K562 (cell line): ENCODE measurements around the gene EPHB1. TPM values are rescaled to one million over a fixed set of nuclear protein-coding genes. Genes with fewer than 3 reads are reported as not detected.

ENCODE experiments used
- ATAC-seq: fragments of 200-7000 bp; cut with Tn5 transposase; 3 replicates; pipeline ENCODE4 v1.9.1; 2020; ENCODE audit warnings: moderate library complexity
- BruUV-seq: library from RNA; stranded (reverse); fragments of 400-500 nt; replicated peaks from 2 replicates; lab custom pipeline; 2021; lab: Mats Ljungman, UMichigan
- CTCF ChIA-PET: fragments of 300-600 bp; formaldehyde crosslinking; extraction: SDS; loops from one replicate; lab custom pipeline; 2021; ENCODE audit warnings: low intra/inter-chr PET ratio; lab: Yijun Ruan, JAX
- POLR2A ChIA-PET: fragments of 300-600, 350-650 bp; sonication (Branson Sonifier 250); formaldehyde crosslinking; extraction: SDS; loops from one replicate; lab custom pipeline; 2021; ENCODE audit warnings: antibody characterized with exemption, inconsistent platforms; lab: Yijun Ruan, JAX
- DNase-seq, 4 experiments: peaks; one replicate each; pipeline versions ENCODE4 v3.0.0 to v3.0.0-alpha.2; 2011 to 2018; ENCODE audit warnings: low spot score in 3 of 4, mixed read lengths in 3 of 4; ENCODE audit errors: extremely low read depth in 1 of 4
- FAIRE-seq: peaks from 2 replicates; lab custom pipeline; 2011; peaks lifted over from hg19 to GRCh38; lab: Jason Lieb, UNC
- H2AFZ ChIP-seq: 2 replicates; pipeline ENCODE4 v1.6.0; 2011; ENCODE audit warnings: low read depth, low read length, control low read depth, inconsistent platforms
- H3K27ac ChIP-seq: fragments of 200-600 bp; 3 replicates; pipeline ENCODE4 v1.8.0; 2011; ENCODE audit warnings: low read depth, mild to moderate bottlenecking, control low read depth, inconsistent platforms, low read length, moderate library complexity, mixed read lengths; ENCODE audit errors: extremely low read depth
- H3K27me3 ChIP-seq, 2 experiments: fragments of 300-600 bp in 1 of 2; 2 replicates in 1 of 2; 3 replicates in 1 of 2; pipeline versions ENCODE4 v1.6.0 to v1.8.0; 2011; ENCODE audit warnings: inconsistent platforms in 2 of 2, low read length in 2 of 2, mild to moderate bottlenecking in 1 of 2, mixed read lengths in 1 of 2, moderate library complexity in 1 of 2; ENCODE audit not compliant: control insufficient read depth in 2 of 2, insufficient read depth in 2 of 2
- H3K36me3 ChIP-seq: fragments of 300-600 bp; 3 replicates; pipeline ENCODE4 v1.8.0; 2011; ENCODE audit warnings: mild to moderate bottlenecking, low read length, inconsistent platforms; ENCODE audit not compliant: control insufficient read depth, insufficient read depth
- H3K4me1 ChIP-seq, 2 experiments: fragments of 200-600 bp in 1 of 2; replicated peaks in 1 of 2; 2 replicates in 1 of 2; 3 replicates in 1 of 2; pipeline versions ENCODE4 v1.5.1 to v1.8.0; 2011; ENCODE audit warnings: inconsistent platforms in 2 of 2, low read length in 2 of 2, mild to moderate bottlenecking in 1 of 2, mixed read lengths in 1 of 2, moderate library complexity in 1 of 2; ENCODE audit not compliant: control insufficient read depth in 2 of 2, insufficient read depth in 2 of 2
- H3K4me2 ChIP-seq: 2 replicates; pipeline ENCODE4 v1.6.1; 2011; ENCODE audit warnings: low read length, control low read depth, inconsistent platforms, mixed read lengths; ENCODE audit not compliant: insufficient read depth
- H3K4me3 ChIP-seq: fragments of 200-600 bp; sonication (generic), shearing (Covaris generic); 2 replicates; pipeline ENCODE4 v1.5.1; 2016; ENCODE audit warnings: control low read depth, inconsistent platforms
- H3K79me2 ChIP-seq: fragments of 200-600 bp; 3 replicates; pipeline ENCODE4 v1.8.0; 2011; ENCODE audit warnings: low read length, inconsistent platforms; ENCODE audit not compliant: control insufficient read depth, insufficient read depth
- H3K9ac ChIP-seq, 2 experiments: 2 replicates each; pipeline versions ENCODE4 v1.6.0 to v1.6.1; 2011; ENCODE audit warnings: low read depth in 2 of 2, low read length in 2 of 2, control low read depth in 1 of 2, inconsistent platforms in 1 of 2, mild to moderate bottlenecking in 1 of 2, mixed read lengths in 1 of 2; ENCODE audit not compliant: insufficient read depth in 1 of 2
- H3K9me1 ChIP-seq: one replicate; pipeline ENCODE4 v1.6.0; 2011; ENCODE audit warnings: inconsistent platforms, mild to moderate bottlenecking, low read length, moderate library complexity; ENCODE audit not compliant: control insufficient read depth, insufficient read depth
- H3K9me3 ChIP-seq: replicated peaks from 2 replicates; pipeline ENCODE4 v1.5.1; 2011; ENCODE audit warnings: low read depth, low read length, inconsistent platforms; ENCODE audit not compliant: control insufficient read depth, insufficient read depth
- H4K20me1 ChIP-seq: replicated peaks from 2 replicates; pipeline ENCODE4 v1.6.1; 2011; ENCODE audit warnings: low read length, inconsistent platforms, mixed read lengths; ENCODE audit not compliant: control insufficient read depth, insufficient read depth
- C11orf30 ChIP-seq: fragments of 450-650 bp; IDR thresholded peaks from 2 replicates; pipeline ENCODE4 v1.6.1; 2016; ENCODE audit warnings: low read depth, mild to moderate bottlenecking
- CTBP1 ChIP-seq: fragments of 450-650 bp; IDR thresholded peaks from 2 replicates; pipeline ENCODE4 v1.6.1; 2016; ENCODE audit warnings: borderline replicate concordance
- EP400 ChIP-seq: fragments of 450-650 bp; IDR thresholded peaks from 2 replicates; pipeline ENCODE4 v1.6.1; 2017; ENCODE audit warnings: antibody characterized with exemption, mild to moderate bottlenecking, moderate library complexity
- MEIS2 ChIP-seq: fragments of 450-650 bp; IDR thresholded peaks from 2 replicates; pipeline ENCODE4 v1.6.1; 2014; ENCODE audit warnings: mild to moderate bottlenecking; ENCODE audit not compliant: partially characterized antibody
- NBN ChIP-seq: fragments of 450-650 bp; IDR thresholded peaks from 2 replicates; pipeline ENCODE4 v1.6.1; 2016; ENCODE audit warnings: low read depth, mild to moderate bottlenecking
- NRF1 ChIP-seq, 2 experiments: fragments of 450-650 bp; IDR thresholded peaks in 1 of 2; conservative IDR thresholded peaks in 1 of 2; 2 replicates each; pipeline ENCODE4 v1.6.1; 2014; ENCODE audit warnings: mild to moderate bottlenecking in 2 of 2
- SIX5 ChIP-seq, 2 experiments: IDR thresholded peaks; 2 replicates each; pipeline ENCODE4 v1.6.1; 2011; ENCODE audit warnings: low read length in 2 of 2, borderline replicate concordance in 1 of 2, low read depth in 1 of 2, mild to moderate bottlenecking in 1 of 2, moderate library complexity in 1 of 2; ENCODE audit not compliant: insufficient read depth in 1 of 2
- U2AF1 ChIP-seq: fragments of 200-400 bp; formaldehyde crosslinking; optimal IDR thresholded peaks from 2 replicates; pipeline ENCODE3; 2017; ENCODE audit warnings: mild to moderate bottlenecking, low read depth, low read length, moderate library complexity
- XRCC5 ChIP-seq: fragments of 200-400 bp; formaldehyde crosslinking; IDR thresholded peaks from 2 replicates; pipeline ENCODE4 v1.6.1; 2017; ENCODE audit warnings: low read depth, mild to moderate bottlenecking, low read length
- YBX1 ChIP-seq: fragments of 450-650 bp; IDR thresholded peaks from 2 replicates; pipeline ENCODE4 v1.7.1; 2016; ENCODE audit warnings: mild to moderate bottlenecking
- ZNF124 ChIP-seq: sonication (generic); formaldehyde crosslinking; IDR thresholded peaks from 2 replicates; pipeline ENCODE4 v1.8.1; 2022; ENCODE audit warnings: missing genetic modification reagents
- ZSCAN32 ChIP-seq: fragments of 450-650 bp; formaldehyde crosslinking; IDR thresholded peaks from 2 replicates; pipeline ENCODE4 v1.4.0; 2020; ENCODE audit warnings: mild to moderate bottlenecking, moderate library complexity
- WGBS: fragments of 100-300 bp; shearing (Covaris generic); methylation state at CpG from one replicate; pipeline ENCODE4 v1.1.6; 2016; ENCODE audit warnings: low coverage, mixed read lengths; ENCODE audit not compliant: insufficient coverage; ENCODE audit errors: missing lambda C conversion rate; 5-methylcytosine and 5-hydroxymethylcytosine counted together
- in situ Hi-C: fragments of 300-500 bp; cut with MboI; formaldehyde crosslinking; loops from 4 replicates; pipeline ENCODE4 v1.15.0; 2018; ENCODE audit warnings: inconsistent platforms, mixed read lengths
- intact Hi-C: fragments of 100-400 bp; cut with micrococcal nuclease; formaldehyde crosslinking; loops from 2 replicates; pipeline ENCODE4 v1.14.2; 2022
- polyA plus RNA-seq, 8 experiments: library from polyadenylated mRNA; depleted of rRNA in 4 of 8; stranded (reverse) in 5 of 8; unstranded in 3 of 8; fragments of >200 nt; fragmentation: Nextera tagmentation in 2 of 8; fragmentation: Illumina TruSeq in 1 of 8; extraction: Ambion mirVana in 2 of 8; extraction: Trizol in 1 of 8; gene quantifications; 2 replicates each; pipeline versions ENCODE4 v1.2.1 to v1.2.3, GENCODE V29; 2011 to 2014; ENCODE audit warnings: inconsistent platforms in 1 of 8, missing spikeins in 1 of 8
- total RNA-seq, 7 experiments: library from RNA; depleted of rRNA in 6 of 7; stranded (reverse); fragments of >200 nt in 6 of 7; fragmentation: Illumina TruSeq in 2 of 7; extraction: Trizol in 2 of 7; gene quantifications; 2 replicates each; pipeline versions ENCODE4 v1.2.1 to v1.2.3, GENCODE V29; 2011 to 2021; ENCODE audit warnings: low replicate concordance in 1 of 7
- TF ChIP-seq, protein P1 (sequence below): IDR thresholded peaks from 2 replicates; pipeline ENCODE4 v1.6.1; 2011; ENCODE audit warnings: borderline replicate concordance, low read depth, mild to moderate bottlenecking, moderate library complexity, low read length; ENCODE audit not compliant: insufficient read depth, poor library complexity, severe bottlenecking
- TF ChIP-seq, protein P2 (sequence below): sonication (generic); formaldehyde crosslinking; IDR thresholded peaks from 2 replicates; pipeline ENCODE4 v1.8.0; 2023; ENCODE audit warnings: mild to moderate bottlenecking, missing genetic modification reagents

Gene EPHB1
- total and polyA plus RNA-seq, 9 of the 15 experiments (the other 6 are each of a cell fraction or from before 2014, with no cell fraction given) = 0.29 TPM; not detected in 8

DNA sequence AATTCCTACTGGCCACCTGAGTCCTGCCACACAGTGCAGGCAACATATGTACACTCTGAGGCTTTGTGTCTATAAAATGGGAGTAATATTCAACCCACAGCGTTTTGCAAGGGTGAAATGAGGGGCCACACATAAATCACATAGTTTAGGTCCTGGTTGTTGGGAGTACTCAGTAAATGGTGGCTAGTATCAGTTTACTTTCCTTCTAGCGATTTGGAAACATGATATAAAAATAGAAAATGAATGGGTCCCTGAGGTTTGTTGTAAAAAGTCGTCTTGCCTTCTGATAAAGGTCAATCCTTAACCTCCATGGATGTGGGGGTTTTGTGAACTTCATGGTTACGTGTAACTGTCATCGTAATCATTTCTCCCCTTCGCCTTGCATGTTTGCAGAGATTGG lies 472.4 kb downstream of the EPHB1 start:
- no peaks in the 10 kb centered on the region for H3K79me2 ChIP-seq
- ATAC-seq (no peak), FAIRE-seq (no peak), DNase-seq (no peak)
- H3K9me3 ChIP-seq = no peaks in the 10 kb centered on the region
- intact Hi-C loops (no loop called here), in situ Hi-C loops (no loop called here)
- no peaks in the 10 kb centered on the region for H4K20me1 ChIP-seq
- CTCF ChIA-PET = no interaction called here
- H2AFZ ChIP-seq = no peak overlapping the region
- no peaks in the 10 kb centered on the region for H3K9me1 ChIP-seq
- H3K4me3 ChIP-seq = no peak overlapping the region
- H3K9ac ChIP-seq = no peak overlapping the region
- BruUV-seq = no TSS peak
- H3K27ac ChIP-seq = no peak overlapping the region
- H3K4me1 ChIP-seq = no peaks in the 10 kb centered on the region
- no peak overlapping the region for H3K4me2 ChIP-seq
- no peaks in the 10 kb centered on the region for H3K36me3 ChIP-seq
- POLR2A ChIA-PET = interaction anchor here (0.8 kb wide), 1 partner anchor 388 kb away, joined by 3 read pairs; no protein-coding TSS in a partner anchor
- 0% methylated on average over 3 of the region's 6 CpGs for WGBS
- TF ChIP-seq EP400 (no peak), NRF1 (conservative IDR thresholded peaks at IDR 0.05 in 1 of 2, IDR thresholded peaks at IDR 0.05 in 1 of 2) (no peak), MEIS2 (no peak), YBX1 (no peak), C11orf30 (no peak), NBN (no peak), ZNF124 (CRISPR knock-in tag) (no peak), XRCC5 (no peak), CTBP1 (no peak), SIX5 (IDR thresholded peaks at IDR 0.05; ENCODE audit: borderline replicate concordance in 1 of 2, insufficient read depth in 1 of 2, low read depth in 1 of 2, low read length in 2 of 2) (no peak), ZSCAN32 (CRISPR knock-in tag) (no peak), U2AF1 (no peak)
- TF ChIP-seq, protein P1, sequence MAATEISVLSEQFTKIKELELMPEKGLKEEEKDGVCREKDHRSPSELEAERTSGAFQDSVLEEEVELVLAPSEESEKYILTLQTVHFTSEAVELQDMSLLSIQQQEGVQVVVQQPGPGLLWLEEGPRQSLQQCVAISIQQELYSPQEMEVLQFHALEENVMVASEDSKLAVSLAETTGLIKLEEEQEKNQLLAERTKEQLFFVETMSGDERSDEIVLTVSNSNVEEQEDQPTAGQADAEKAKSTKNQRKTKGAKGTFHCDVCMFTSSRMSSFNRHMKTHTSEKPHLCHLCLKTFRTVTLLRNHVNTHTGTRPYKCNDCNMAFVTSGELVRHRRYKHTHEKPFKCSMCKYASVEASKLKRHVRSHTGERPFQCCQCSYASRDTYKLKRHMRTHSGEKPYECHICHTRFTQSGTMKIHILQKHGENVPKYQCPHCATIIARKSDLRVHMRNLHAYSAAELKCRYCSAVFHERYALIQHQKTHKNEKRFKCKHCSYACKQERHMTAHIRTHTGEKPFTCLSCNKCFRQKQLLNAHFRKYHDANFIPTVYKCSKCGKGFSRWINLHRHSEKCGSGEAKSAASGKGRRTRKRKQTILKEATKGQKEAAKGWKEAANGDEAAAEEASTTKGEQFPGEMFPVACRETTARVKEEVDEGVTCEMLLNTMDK = no peak
- TF ChIP-seq, protein P2, sequence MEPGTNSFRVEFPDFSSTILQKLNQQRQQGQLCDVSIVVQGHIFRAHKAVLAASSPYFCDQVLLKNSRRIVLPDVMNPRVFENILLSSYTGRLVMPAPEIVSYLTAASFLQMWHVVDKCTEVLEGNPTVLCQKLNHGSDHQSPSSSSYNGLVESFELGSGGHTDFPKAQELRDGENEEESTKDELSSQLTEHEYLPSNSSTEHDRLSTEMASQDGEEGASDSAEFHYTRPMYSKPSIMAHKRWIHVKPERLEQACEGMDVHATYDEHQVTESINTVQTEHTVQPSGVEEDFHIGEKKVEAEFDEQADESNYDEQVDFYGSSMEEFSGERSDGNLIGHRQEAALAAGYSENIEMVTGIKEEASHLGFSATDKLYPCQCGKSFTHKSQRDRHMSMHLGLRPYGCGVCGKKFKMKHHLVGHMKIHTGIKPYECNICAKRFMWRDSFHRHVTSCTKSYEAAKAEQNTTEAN (CRISPR knock-in tag) = no peak
- no peaks in the 10 kb centered on the region; a peak in 1 of 5 replicates for H3K27me3 ChIP-seq
